AG09309 (cell line): ENCODE results near the gene ZKSCAN4.
A peak's percentile ranks its signal among the peaks of the same experiment; 100 is the strongest.

Experiments used
- DNase-seq: peaks from one replicate; pipeline ENCODE4 v3.0.0-alpha.2; 2010; ENCODE audit warnings: low read depth
- H3K4me3 ChIP-seq: 2 replicates; pipeline ENCODE4 v1.5.1; 2011; ENCODE audit warnings: mild to moderate bottlenecking, low read depth, low read length, moderate library complexity; ENCODE audit not compliant: control insufficient read depth
- CTCF ChIP-seq: IDR thresholded peaks from 2 replicates; pipeline ENCODE4 v1.5.1; 2011; ENCODE audit warnings: mild to moderate bottlenecking, low read depth, low read length, inconsistent platforms; ENCODE audit not compliant: insufficient read depth, control insufficient read depth; ENCODE audit errors: missing control alignments

Gene ZKSCAN4

GRCh38 chr6:28252009-28252975 is at the start of gene ZKSCAN4:
ZKSCAN4 (minus strand) TSS chr6:28252269; CDS start chr6:28251980, 289 bp downstream.
- no peak for TF ChIP-seq CTCF
- DNase-seq, result peak; percentile 69
- peak within 1 kb of the TSS; percentile 93 for H3K4me3 ChIP-seq

GRCh38 chr6:28296520-28297060 is 44.5 kb upstream of the ZKSCAN4 start:
- no peak overlapping the region for H3K4me3 ChIP-seq
- no peak for TF ChIP-seq CTCF
- no peak for DNase-seq

GRCh38 chr6:28295326-28295725 is 43.3 kb upstream of the ZKSCAN4 start:
- DNase-seq, result no peak
- no peak for TF ChIP-seq CTCF
- H3K4me3 ChIP-seq, result no peak overlapping the region

- H3K4me3 ChIP-seq, result no peak overlapping the region
- DNase-seq, result no peak
- TF ChIP-seq CTCF, result no peak
Observed at GRCh38 chr6:28291573-28291972, 39.5 kb upstream of the ZKSCAN4 start.

GRCh38 chr6:28282926-28283325 is 30.9 kb upstream of the ZKSCAN4 start:
- no peak for DNase-seq
- no peak for TF ChIP-seq CTCF
- no peak overlapping the region for H3K4me3 ChIP-seq

GRCh38 chr6:28281288-28282064 is 29.4 kb upstream of the ZKSCAN4 start, which contains the start of gene PGBD1:
PGBD1 (plus strand) TSS chr6:28281572; CDS start chr6:28283814, 2,242 bp downstream.
- no peak for TF ChIP-seq CTCF

More at GRCh38 chr6:28281288-28282064, 29.4 kb upstream of the ZKSCAN4 start, which contains the start of gene PGBD1:
- DNase-seq, result peak; percentile 33
- H3K4me3 ChIP-seq, result peak within 1 kb of the TSS; percentile 75
